Common myeloid progenitor, CD34-positive (primary cell): ENCODE results near the gene CTNNBL1.
"Not testable (repeated sequence)": the region's sequence is repeated elsewhere in the genome, so short reads cannot be mapped to it uniquely, and the experiment has no call there.

Experiments used
- CTCF ChIA-PET: fragments of 350-600 bp; sonication (Branson Sonifier 250); formaldehyde crosslinking; loops from one replicate; lab custom pipeline; 2021; ENCODE audit warnings: antibody characterized with exemption; lab: Charles Lee
- POLR2A ChIA-PET: fragments of 350-600 bp; sonication (Branson Sonifier 250); formaldehyde crosslinking; loops from one replicate; lab custom pipeline; 2021; ENCODE audit warnings: antibody characterized with exemption; lab: Charles Lee
- DNase-seq, 3 donors: peaks; one replicate each; pipeline versions ENCODE4 v3.0.0 to v3.0.0-alpha.2; 2013
- H3K27ac ChIP-seq, 2 experiments: 1 replicate in 1 of 2; 2 replicates in 1 of 2; pipeline ENCODE4 v1.7.0; 2013; ENCODE audit warnings: inconsistent platforms in 2 of 2, low read length in 2 of 2, mild to moderate bottlenecking in 2 of 2, low read depth in 1 of 2, moderate library complexity in 1 of 2; ENCODE audit not compliant: severe bottlenecking in 2 of 2, insufficient read depth in 1 of 2, poor library complexity in 1 of 2
- H3K27me3 ChIP-seq, 5 experiments: replicated peaks in 2 of 5; 1 replicate in 3 of 5; 2 replicates in 2 of 5; pipeline versions ENCODE4 v1.6.1 to v1.7.0; 2013; ENCODE audit warnings: low read length in 4 of 5, mild to moderate bottlenecking in 2 of 5, moderate library complexity in 2 of 5, inconsistent platforms in 1 of 5; ENCODE audit not compliant: insufficient read depth in 5 of 5, control insufficient read depth in 4 of 5
- H3K36me3 ChIP-seq, 4 experiments: 1 replicate in 2 of 4; 2 replicates in 2 of 4; pipeline versions ENCODE4 v1.6.1 to v1.7.0; 2013; ENCODE audit warnings: low read length in 3 of 4, control low read depth in 1 of 4, mild to moderate bottlenecking in 1 of 4; ENCODE audit not compliant: control insufficient read depth in 4 of 4, insufficient read depth in 4 of 4
- H3K4me1 ChIP-seq, 4 experiments: 1 replicate in 3 of 4; 2 replicates in 1 of 4; pipeline versions ENCODE4 v1.6.1 to v1.7.1; 2013; ENCODE audit warnings: low read length in 3 of 4, mild to moderate bottlenecking in 3 of 4, control low read depth in 1 of 4, inconsistent platforms in 1 of 4, moderate library complexity in 1 of 4; ENCODE audit not compliant: control insufficient read depth in 4 of 4, insufficient read depth in 4 of 4; ENCODE audit errors: control extremely low read depth in 1 of 4
- H3K4me3 ChIP-seq, 7 experiments: 1 replicate in 4 of 7; 2 replicates in 3 of 7; pipeline versions ENCODE4 v1.5.1 to v1.7.0; 2013; ENCODE audit warnings: mild to moderate bottlenecking in 7 of 7, low read length in 6 of 7, moderate library complexity in 6 of 7, inconsistent platforms in 2 of 7, low read depth in 2 of 7, control low read depth in 1 of 7; ENCODE audit not compliant: insufficient read depth in 4 of 7, control insufficient read depth in 1 of 7; ENCODE audit errors: extremely low read depth in 1 of 7
- H3K9me3 ChIP-seq, 5 experiments: 1 replicate in 4 of 5; 2 replicates in 1 of 5; pipeline versions ENCODE4 v1.6.1 to v1.7.1; 2013; ENCODE audit warnings: low read length in 4 of 5, mild to moderate bottlenecking in 2 of 5, inconsistent platforms in 1 of 5, low read depth in 1 of 5, moderate library complexity in 1 of 5; ENCODE audit not compliant: control insufficient read depth in 4 of 5, insufficient read depth in 2 of 5; ENCODE audit errors: control extremely low read depth in 1 of 5
- WGBS: methylation state at CpG from one replicate; pipeline ENCODE4 v1.1.5; 2013; ENCODE audit not compliant: insufficient coverage; 5-methylcytosine and 5-hydroxymethylcytosine counted together

CTNNBL1 gene

DNA sequence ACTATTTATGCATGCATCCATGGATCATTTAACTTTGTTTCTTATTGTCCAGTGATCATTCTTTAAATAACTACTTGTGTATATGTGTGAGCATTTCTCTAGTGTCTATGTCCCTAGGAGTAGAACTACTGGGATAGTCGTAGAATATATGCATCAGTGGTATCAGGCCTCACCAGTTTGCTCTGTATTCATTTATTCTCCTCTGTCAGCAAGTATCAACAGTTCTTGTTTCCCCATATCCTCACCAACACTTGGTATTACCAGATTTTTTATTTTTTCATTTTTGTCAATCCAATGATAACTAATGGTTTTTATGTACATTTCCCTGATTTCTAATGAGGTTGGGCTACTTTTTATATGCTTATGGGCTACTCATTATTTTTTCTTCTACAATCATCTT lies 27.9 kb downstream of the CTNNBL1 start:
- no peaks in the 10 kb centered on the region for H3K4me1 ChIP-seq
- no peaks in the 10 kb centered on the region for H3K27me3 ChIP-seq
- H3K4me3 ChIP-seq, result no peak overlapping the region
- ChIA-PET CTCF (interaction anchor here (1.0 to 2.3 kb wide), 4 partner anchors 8 to 55 kb away, joined by 3 to 5 read pairs (median 4); no protein-coding TSS in a partner anchor), POLR2A (no interaction called here)
- WGBS, result no CpG with 5 or more reads among the region's 1 CpG
- H3K27ac ChIP-seq, result no peak overlapping the region
- H3K36me3 ChIP-seq, result peaks cover 0 to 3% (median 1%) of the 10 kb centered on the region in 4 experiments
- peaks cover 0 to 11% (median 0%) of the 10 kb centered on the region in 5 experiments for H3K9me3 ChIP-seq
- DNase-seq, result no peak

DNA sequence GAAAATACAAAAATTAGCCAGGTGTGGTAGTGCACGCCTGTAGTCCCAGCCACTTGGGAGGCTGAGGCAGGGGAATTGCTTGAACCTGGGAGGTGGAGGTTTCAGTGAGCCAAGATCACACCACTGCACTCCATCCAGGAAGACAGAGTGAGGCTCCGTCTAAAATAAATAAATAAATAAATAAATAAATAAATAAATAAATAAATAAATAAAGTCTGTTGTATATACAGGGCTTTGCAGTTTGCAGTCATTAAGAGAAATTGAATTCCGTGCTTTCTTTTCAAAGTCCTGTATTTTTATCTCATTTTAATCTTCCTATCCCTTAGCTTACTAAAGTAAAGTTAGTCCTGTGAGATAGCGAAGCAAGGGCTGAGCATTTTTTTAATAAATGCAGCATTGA lies 28.5 kb downstream of the CTNNBL1 start:
- WGBS, result no CpG with 5 or more reads among the region's 4 CpGs
- H3K9me3 ChIP-seq, result peaks cover 0 to 11% (median 0%) of the 10 kb centered on the region in 5 experiments
- CTCF ChIA-PET, result interaction anchor here (1.0 to 1.1 kb wide), 2 partner anchors 12 to 55 kb away, joined by 3 to 5 read pairs; no protein-coding TSS in a partner anchor

DNA sequence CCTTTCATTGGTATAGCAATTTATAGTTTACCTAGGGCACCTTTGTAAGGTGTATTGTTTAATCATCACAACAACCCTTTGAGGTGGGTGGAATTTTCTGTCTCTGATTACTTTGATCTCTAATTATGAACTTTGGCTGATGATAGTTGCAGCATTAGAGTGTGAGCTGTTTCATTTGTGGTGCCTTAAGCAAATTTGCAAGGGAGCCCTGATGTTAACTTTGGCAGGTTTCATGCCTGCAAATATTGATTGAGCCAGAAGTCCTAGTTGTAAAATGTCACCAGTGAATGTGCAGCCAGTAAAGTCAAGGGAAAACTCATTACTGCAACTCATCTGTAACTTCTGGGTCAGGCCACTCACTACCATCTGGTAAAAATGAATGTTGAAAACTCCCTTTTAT lies 29.8 kb downstream of the CTNNBL1 start:
- H3K27me3 ChIP-seq, result no peaks in the 10 kb centered on the region
- H3K27ac ChIP-seq, result no peak overlapping the region
- CTCF ChIA-PET, result no interaction called here
- no peak overlapping the region for H3K4me3 ChIP-seq
- no peaks in the 10 kb centered on the region for H3K4me1 ChIP-seq
- POLR2A ChIA-PET, result no interaction called here
- peaks cover 0 to 11% (median 0%) of the 10 kb centered on the region in 5 experiments for H3K9me3 ChIP-seq
- no peak for DNase-seq
- peaks cover 0 to 3% (median 0%) of the 10 kb centered on the region in 4 experiments for H3K36me3 ChIP-seq

More for the DNA sequence above, 28.5 kb downstream of the CTNNBL1 start:
- H3K27me3 ChIP-seq, H3K27ac ChIP-seq, H3K4me1 ChIP-seq, DNase-seq, H3K36me3 ChIP-seq, H3K4me3 ChIP-seq, POLR2A ChIA-PET: not testable (repeated sequence)

DNA sequence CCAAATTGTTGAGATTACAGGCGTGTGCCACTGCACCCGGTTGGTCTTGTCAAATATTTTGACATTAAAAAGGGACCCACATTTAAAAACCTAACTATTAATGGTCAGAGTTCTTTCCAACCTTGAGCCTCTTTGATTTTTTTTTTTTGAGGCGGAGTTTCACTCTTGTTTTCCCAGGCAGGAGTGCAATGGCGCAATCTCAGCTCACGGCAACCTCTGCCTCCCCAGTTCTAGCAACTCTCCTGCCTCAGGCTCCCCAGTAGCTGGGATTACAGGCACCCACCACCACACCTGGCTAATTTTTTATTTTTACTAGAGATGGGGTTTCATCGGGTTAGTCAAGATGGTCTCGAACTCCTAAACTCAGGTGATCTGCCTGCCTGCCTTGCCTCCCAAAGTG lies 31.3 kb downstream of the CTNNBL1 start:
- H3K27me3 ChIP-seq, result no peaks in the 10 kb centered on the region
- ChIA-PET CTCF (interaction anchor here (1.6 kb wide), 1 partner anchor 9 kb away, joined by 4 read pairs; no protein-coding TSS in a partner anchor), POLR2A (no interaction called here)
- no peak for DNase-seq
- WGBS, result 94% methylated on average over 3 of the region's 7 CpGs
- H3K4me3 ChIP-seq, result no peak overlapping the region
- peaks cover 0 to 3% (median 0%) of the 10 kb centered on the region in 4 experiments for H3K4me1 ChIP-seq
- no peak overlapping the region for H3K27ac ChIP-seq
- H3K9me3 ChIP-seq, result peaks cover 0 to 11% (median 0%) of the 10 kb centered on the region in 5 experiments
- peaks cover 0 to 3% (median 0%) of the 10 kb centered on the region in 4 experiments for H3K36me3 ChIP-seq

DNA sequence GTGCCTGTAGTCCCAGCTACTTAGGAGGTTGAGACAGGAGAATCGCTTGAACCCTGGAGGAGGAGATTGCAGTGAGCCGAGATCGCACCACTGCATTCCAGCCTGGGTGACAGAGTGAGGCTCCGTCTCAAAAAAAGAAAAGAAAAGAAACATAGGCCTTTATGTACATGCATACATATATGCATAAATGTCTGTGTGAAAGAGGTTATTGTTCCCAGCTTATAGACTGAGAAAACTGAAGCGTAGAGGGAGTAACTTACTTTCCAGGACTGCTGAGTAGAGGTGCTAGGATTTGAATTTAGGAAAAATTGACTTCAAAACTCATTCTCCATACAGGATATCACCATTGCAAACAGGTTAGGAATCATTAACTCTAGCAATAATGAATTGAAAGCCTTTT lies 32.0 kb downstream of the CTNNBL1 start:
- CTCF ChIA-PET, result interaction anchor here (1.6 to 1.8 kb wide), 2 partner anchors 9 to 11 kb away, joined by 4 to 11 read pairs; no protein-coding TSS in a partner anchor
- Histone ChIP-seq H3K4me3 (no peak overlapping the region), H3K27me3 (no peaks in the 10 kb centered on the region), H3K9me3 (peaks cover 0 to 10% (median 0%) of the 10 kb centered on the region in 5 experiments), H3K36me3 (peaks cover 0 to 3% (median 0%) of the 10 kb centered on the region in 4 experiments), H3K4me1 (peaks cover 0 to 3% (median 0%) of the 10 kb centered on the region in 4 experiments), H3K27ac (no peak overlapping the region)
- POLR2A ChIA-PET, result interaction anchor here (0.8 kb wide), 1 partner anchor 16 kb away, joined by 3 read pairs; no protein-coding TSS in a partner anchor
- WGBS, result 100% methylated on average over 1 of the region's 5 CpGs
- no peak for DNase-seq

DNA sequence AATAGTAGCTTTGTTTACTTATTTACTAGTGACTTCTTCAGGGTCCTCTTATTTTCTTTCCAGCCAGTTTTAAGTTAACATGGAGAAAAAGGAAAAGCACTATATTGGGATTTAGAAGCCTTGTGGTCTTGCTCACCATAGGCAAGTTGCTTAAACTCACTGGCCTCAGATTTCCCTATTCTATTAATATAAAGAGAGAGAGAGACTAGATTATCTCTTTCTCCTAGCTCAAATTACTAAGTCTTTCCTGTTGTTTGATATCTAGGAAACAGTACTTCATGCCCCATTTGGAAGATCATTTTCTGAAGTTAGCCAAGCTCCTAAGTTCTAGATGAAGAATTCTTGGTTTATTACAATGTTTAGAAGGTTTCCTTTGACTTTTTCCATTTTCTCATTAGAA lies 32.5 kb downstream of the CTNNBL1 start:
- CTCF ChIA-PET, result interaction anchor here (1.6 to 1.8 kb wide), 2 partner anchors 10 kb away, joined by 4 to 11 read pairs; no protein-coding TSS in a partner anchor
- POLR2A ChIA-PET, result interaction anchor here (0.8 kb wide), 1 partner anchor 16 kb away, joined by 3 read pairs; no protein-coding TSS in a partner anchor

More for the DNA sequence above, 32.5 kb downstream of the CTNNBL1 start:
- no peak for DNase-seq
- Histone ChIP-seq H3K27ac (no peak overlapping the region), H3K9me3 (peaks cover 0 to 5% (median 0%) of the 10 kb centered on the region in 5 experiments), H3K4me3 (no peak overlapping the region), H3K27me3 (no peaks in the 10 kb centered on the region), H3K36me3 (peaks cover 0 to 3% (median 0%) of the 10 kb centered on the region in 4 experiments), H3K4me1 (peaks cover 0 to 3% (median 0%) of the 10 kb centered on the region in 4 experiments)
